ENCODE data around the gene WDR18.
A peak's percentile ranks its signal among the peaks of the same experiment; 100 is the strongest.

The WDR18 gene

GRCh38 chr19:984165-984967, at the start of gene WDR18:
WDR18 (plus strand) TSS chr19:984345; CDS start chr19:984354, 9 bp downstream.
- DNase-seq: peak; percentile 71 to 77

- DNase-seq: no peak
Measured at GRCh38 chr19:934865-935479, 49.2 kb upstream of the WDR18 start.

- DNase-seq: no peak
Measured at GRCh38 chr19:936175-936546, 48.0 kb upstream of the WDR18 start.

GRCh38 chr19:937259-937694, 46.9 kb upstream of the WDR18 start:
- no peak for DNase-seq

GRCh38 chr19:938233-938923, 45.8 kb upstream of the WDR18 start:
- no peak for DNase-seq

GRCh38 chr19:939439-939838, 44.7 kb upstream of the WDR18 start:
- DNase-seq: no peak

- DNase-seq: no peak
Measured at GRCh38 chr19:939922-940321, 44.2 kb upstream of the WDR18 start.

GRCh38 chr19:940591-941291, 43.4 kb upstream of the WDR18 start:
- DNase-seq: peak; percentile 43 to 48

GRCh38 chr19:941292-942132, 42.6 kb upstream of the WDR18 start:
- no peak for DNase-seq

- no peak for DNase-seq
Measured at GRCh38 chr19:942133-942645, 42.0 kb upstream of the WDR18 start.

- DNase-seq: no peak
Measured at GRCh38 chr19:943551-944170, 40.5 kb upstream of the WDR18 start.

GRCh38 chr19:944171-944567, 40.0 kb upstream of the WDR18 start:
- DNase-seq: no peak

- no peak for DNase-seq
Measured at GRCh38 chr19:944663-945241, 39.4 kb upstream of the WDR18 start.

GRCh38 chr19:945401-946252, 38.5 kb upstream of the WDR18 start:
- no peak for DNase-seq

- no peak for DNase-seq
Measured at GRCh38 chr19:947090-947706, 36.9 kb upstream of the WDR18 start.

- no peak for DNase-seq
Measured at GRCh38 chr19:947707-948539, 36.2 kb upstream of the WDR18 start.

- no peak for DNase-seq
Measured at GRCh38 chr19:948842-949496, 35.2 kb upstream of the WDR18 start.

GRCh38 chr19:950352-951066, 33.6 kb upstream of the WDR18 start:
- DNase-seq: no peak
